ENCODE results near the gene LAMA2. TPM values are rescaled to one million over a fixed set of nuclear protein-coding genes. Genes with fewer than 3 reads are reported as not detected.
"Not testable (repeated sequence)": the region's sequence is repeated elsewhere in the genome, so short reads cannot be mapped to it uniquely, and the experiment has no call there.

The LAMA2 gene
- total RNA-seq, 1 donor from 2014 or later = 185 TPM

DNA sequence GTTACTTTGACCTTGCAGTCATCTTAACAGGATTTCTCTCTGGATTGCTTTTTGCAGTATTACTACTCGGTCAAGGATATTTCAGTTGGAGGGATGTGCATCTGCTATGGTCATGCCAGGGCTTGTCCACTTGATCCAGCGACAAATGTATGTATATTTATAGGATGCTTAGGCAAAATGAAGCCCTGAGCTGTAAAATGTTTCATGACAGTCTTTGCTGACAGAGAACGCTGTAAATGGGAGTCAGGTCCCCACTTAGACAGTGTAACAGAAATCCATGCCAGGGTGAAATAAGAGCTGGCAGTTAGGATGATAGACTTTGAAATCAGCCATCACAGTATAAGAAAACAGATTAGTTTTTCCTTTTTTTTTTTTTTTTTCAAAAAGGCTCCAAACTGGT, 264.0 kb downstream of the LAMA2 start:
- intact Hi-C loops (cut with micrococcal nuclease) = no loop called here
- H3K9me3 ChIP-seq (replicated peaks) = no peaks in the 10 kb centered on the region
- peaks cover 16% of the 10 kb centered on the region for H3K4me1 ChIP-seq
- H3K4me3 ChIP-seq = no peak overlapping the region
- DNase-seq = no peak
- peak overlapping the region; percentile 85 for H3K27ac ChIP-seq (replicated peaks)
- TF ChIP-seq, protein P1, sequence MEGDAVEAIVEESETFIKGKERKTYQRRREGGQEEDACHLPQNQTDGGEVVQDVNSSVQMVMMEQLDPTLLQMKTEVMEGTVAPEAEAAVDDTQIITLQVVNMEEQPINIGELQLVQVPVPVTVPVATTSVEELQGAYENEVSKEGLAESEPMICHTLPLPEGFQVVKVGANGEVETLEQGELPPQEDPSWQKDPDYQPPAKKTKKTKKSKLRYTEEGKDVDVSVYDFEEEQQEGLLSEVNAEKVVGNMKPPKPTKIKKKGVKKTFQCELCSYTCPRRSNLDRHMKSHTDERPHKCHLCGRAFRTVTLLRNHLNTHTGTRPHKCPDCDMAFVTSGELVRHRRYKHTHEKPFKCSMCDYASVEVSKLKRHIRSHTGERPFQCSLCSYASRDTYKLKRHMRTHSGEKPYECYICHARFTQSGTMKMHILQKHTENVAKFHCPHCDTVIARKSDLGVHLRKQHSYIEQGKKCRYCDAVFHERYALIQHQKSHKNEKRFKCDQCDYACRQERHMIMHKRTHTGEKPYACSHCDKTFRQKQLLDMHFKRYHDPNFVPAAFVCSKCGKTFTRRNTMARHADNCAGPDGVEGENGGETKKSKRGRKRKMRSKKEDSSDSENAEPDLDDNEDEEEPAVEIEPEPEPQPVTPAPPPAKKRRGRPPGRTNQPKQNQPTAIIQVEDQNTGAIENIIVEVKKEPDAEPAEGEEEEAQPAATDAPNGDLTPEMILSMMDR (IDR thresholded peaks at IDR 0.05; ENCODE audit: borderline replicate concordance) = no peak
- H3K36me3 ChIP-seq = peaks cover 68% of the 10 kb centered on the region
- H3K27me3 ChIP-seq (ENCODE audit: low read depth) = no peaks in the 10 kb centered on the region

DNA sequence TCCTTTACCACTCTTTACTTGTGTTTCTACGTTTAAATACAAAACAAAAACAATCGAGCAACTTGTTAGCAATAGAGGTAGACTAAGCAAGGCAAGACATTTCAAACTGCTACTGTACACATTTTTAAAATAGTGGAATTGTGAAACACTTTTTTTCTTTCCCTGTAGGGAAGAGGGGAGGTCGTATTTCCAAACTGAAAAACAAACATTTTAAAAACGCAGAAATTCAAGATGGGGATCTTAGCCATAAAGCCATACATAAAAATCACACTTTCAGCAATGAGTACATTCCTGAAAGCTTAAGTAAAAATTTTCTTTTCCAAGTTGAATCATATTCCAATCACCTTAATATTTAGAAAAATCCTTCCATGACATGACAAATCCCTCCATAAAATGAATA, 267.6 kb downstream of the LAMA2 start:
- H3K4me3 ChIP-seq = no peak overlapping the region
- DNase-seq = no peak
- intact Hi-C loops (cut with micrococcal nuclease) = no loop called here
- peaks cover 63% of the 10 kb centered on the region for H3K36me3 ChIP-seq
- H3K27me3 ChIP-seq (ENCODE audit: low read depth) = no peaks in the 10 kb centered on the region
- no peaks in the 10 kb centered on the region for H3K4me1 ChIP-seq
- H3K9me3 ChIP-seq (replicated peaks) = no peaks in the 10 kb centered on the region
- TF ChIP-seq, protein P1 (IDR thresholded peaks at IDR 0.05; ENCODE audit: borderline replicate concordance) = no peak
- H3K27ac ChIP-seq (replicated peaks) = peak overlapping the region; percentile 43

DNA sequence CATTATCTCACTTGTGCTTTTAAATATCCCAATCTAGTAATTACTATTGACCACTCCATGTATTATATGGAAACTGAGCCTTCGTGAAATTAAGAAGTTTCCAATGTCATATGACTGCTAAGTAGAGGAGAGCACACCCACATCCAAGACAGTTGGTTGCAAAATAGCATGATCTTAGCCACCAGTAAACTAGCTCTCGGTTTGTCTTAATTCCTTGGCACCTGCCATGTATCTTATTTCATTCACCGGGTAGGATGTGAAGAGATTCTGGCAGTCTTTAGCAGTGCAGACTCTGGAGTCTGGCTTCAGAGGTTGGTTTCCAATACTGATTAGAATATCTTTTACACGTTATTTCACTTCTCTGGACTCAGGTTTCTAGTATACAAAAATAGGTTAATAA, 270.3 kb downstream of the LAMA2 start:
- Histone ChIP-seq H3K36me3 (peaks cover 56% of the 10 kb centered on the region), H3K27ac (replicated peaks) (no peak overlapping the region), H3K9me3 (replicated peaks) (no peaks in the 10 kb centered on the region), H3K4me1 (no peaks in the 10 kb centered on the region), H3K4me3 (no peak overlapping the region), H3K27me3 (ENCODE audit: low read depth) (no peaks in the 10 kb centered on the region)
- TF ChIP-seq, protein P1 (IDR thresholded peaks at IDR 0.05; ENCODE audit: borderline replicate concordance) = no peak
- no peak for DNase-seq
- intact Hi-C loops (cut with micrococcal nuclease) = no loop called here

DNA sequence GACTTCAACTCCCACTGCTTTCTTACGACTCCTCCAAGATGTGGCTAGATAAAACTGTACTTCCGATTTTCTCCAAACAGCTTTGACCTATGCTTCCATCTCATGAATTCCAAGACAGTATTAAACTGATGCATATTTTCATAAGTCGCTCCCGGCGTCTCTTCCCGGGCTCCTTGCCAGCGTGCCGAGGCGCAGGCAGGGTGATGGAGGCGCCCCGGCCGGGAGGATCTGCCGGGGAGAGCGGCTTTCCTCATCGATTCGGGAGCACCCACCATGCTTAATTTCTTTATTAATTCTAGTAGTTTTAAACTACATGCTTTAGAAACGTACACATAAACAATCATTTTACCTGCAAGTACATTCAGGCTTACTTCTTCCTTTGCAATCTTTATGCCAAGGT, 276.3 kb downstream of the LAMA2 start:
- Histone ChIP-seq H3K27ac (replicated peaks) (peak overlapping the region; percentile 27), H3K36me3 (peaks cover 36% of the 10 kb centered on the region)
- H3K4me3 ChIP-seq; H3K9me3 ChIP-seq (replicated peaks); H3K4me1 ChIP-seq; DNase-seq; H3K27me3 ChIP-seq (ENCODE audit: low read depth); intact Hi-C loops (cut with micrococcal nuclease): not testable (repeated sequence)

DNA sequence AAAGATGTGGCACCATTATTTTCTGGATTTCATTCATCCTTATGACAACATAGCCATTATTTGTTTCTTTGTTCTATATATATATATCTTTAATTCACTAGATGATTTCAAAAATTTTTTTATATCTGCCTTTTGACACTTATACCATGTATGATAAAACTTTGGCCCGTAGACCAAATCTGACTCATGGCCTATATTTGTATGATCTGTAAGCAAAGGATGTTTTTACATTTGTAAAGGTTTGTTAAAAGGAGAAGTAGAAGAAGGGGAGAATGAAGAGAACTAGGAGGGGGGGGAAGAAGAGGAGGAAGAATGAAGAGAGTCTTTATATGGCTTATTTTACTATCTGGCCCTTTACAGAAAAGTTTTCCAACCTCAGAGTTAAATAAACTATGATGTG, 279.7 kb downstream of the LAMA2 start:
- TF ChIP-seq, protein P1 (IDR thresholded peaks at IDR 0.05; ENCODE audit: borderline replicate concordance) = no peak
- intact Hi-C loops (cut with micrococcal nuclease) = no loop called here

DNA sequence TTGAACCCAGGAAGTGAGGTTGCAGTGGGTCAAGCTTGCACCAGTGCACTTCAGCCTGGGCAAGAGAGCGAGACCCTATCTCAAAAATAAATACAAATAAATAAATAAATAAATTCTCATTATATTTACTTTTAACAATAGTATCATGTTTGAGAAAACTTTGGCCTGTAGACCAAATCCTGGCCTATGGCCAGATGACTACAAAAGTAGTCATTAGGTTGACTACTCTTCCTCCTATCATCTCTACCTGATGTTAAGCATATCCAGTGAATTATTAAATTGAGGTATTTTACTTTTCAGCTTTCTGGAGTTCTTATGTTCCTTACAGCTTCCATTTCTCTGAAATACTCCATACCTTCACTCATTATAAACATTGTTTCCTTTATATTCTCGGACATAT, 280.6 kb downstream of the LAMA2 start:
- H3K4me1 ChIP-seq = peaks cover 5% of the 10 kb centered on the region
- intact Hi-C loops (cut with micrococcal nuclease) = no loop called here
- no peaks in the 10 kb centered on the region for H3K9me3 ChIP-seq (replicated peaks)
- no peak overlapping the region for H3K4me3 ChIP-seq
- no peak for DNase-seq
- no peaks in the 10 kb centered on the region for H3K27me3 ChIP-seq (ENCODE audit: low read depth)
- peaks cover 43% of the 10 kb centered on the region for H3K36me3 ChIP-seq
- no peak overlapping the region for H3K27ac ChIP-seq (replicated peaks)
- TF ChIP-seq, protein P1 (IDR thresholded peaks at IDR 0.05; ENCODE audit: borderline replicate concordance) = no peak

More for the DNA sequence above, 279.7 kb downstream of the LAMA2 start:
- no peak for DNase-seq
- H3K36me3 ChIP-seq = peaks cover 49% of the 10 kb centered on the region
- no peak overlapping the region for H3K4me3 ChIP-seq
- no peaks in the 10 kb centered on the region for H3K9me3 ChIP-seq (replicated peaks)
- no peaks in the 10 kb centered on the region for H3K27me3 ChIP-seq (ENCODE audit: low read depth)
- peak overlapping the region; percentile 22 for H3K27ac ChIP-seq (replicated peaks)
- peaks cover 5% of the 10 kb centered on the region for H3K4me1 ChIP-seq
